HepG2 (cell line): ENCODE measurements around the gene SLC6A12. TPM values are rescaled to one million over a fixed set of nuclear protein-coding genes. Genes with fewer than 3 reads are reported as not detected.

Experiments
- ATAC-seq: fragments of 200-7000 bp; cut with Tn5 transposase; 3 replicates; pipeline ENCODE4 v1.9.1; 2020; ENCODE audit warnings: mild to moderate bottlenecking, moderate library complexity
- BruUV-seq: library from RNA; stranded (reverse); fragments of 400-500 nt; replicated peaks from 2 replicates; lab custom pipeline; 2021; lab: Mats Ljungman, UMichigan
- CTCF ChIA-PET: fragments of 300-600 bp; formaldehyde crosslinking; extraction: SDS; loops from one replicate; lab custom pipeline; 2021; ENCODE audit warnings: low total read pairs, inconsistent platforms, low intra/inter-chr PET ratio; lab: Yijun Ruan, JAX
- POLR2A ChIA-PET: fragments of 350-600 bp; sonication (Branson Sonifier 250); formaldehyde crosslinking; loops from one replicate; lab custom pipeline; 2020; ENCODE audit warnings: antibody characterized with exemption, inconsistent platforms; lab: Yijun Ruan, JAX
- DNase-seq: peaks from one replicate; pipeline ENCODE4 v3.0.0-alpha.2; 2015; ENCODE audit warnings: low spot score
- FAIRE-seq: peaks from 3 replicates; lab custom pipeline; 2011; peaks lifted over from hg19 to GRCh38; lab: Jason Lieb, UNC
- H2AFZ ChIP-seq: one replicate; pipeline ENCODE4 v1.6.1; 2011; ENCODE audit warnings: low read length, inconsistent platforms
- H3K27ac ChIP-seq: fragments of 300-600 bp; 3 replicates; pipeline ENCODE4 v1.8.0; 2011; ENCODE audit warnings: mixed run types, mild to moderate bottlenecking, mixed read lengths, low read length, inconsistent platforms; ENCODE audit not compliant: insufficient read depth; ENCODE audit errors: extremely low read length
- H3K27me3 ChIP-seq, 2 experiments: fragments of 200-600 bp in 1 of 2; 2 replicates in 1 of 2; 3 replicates in 1 of 2; pipeline versions ENCODE4 v1.6.0 to v1.8.0; 2011; ENCODE audit warnings: low read length in 2 of 2, mild to moderate bottlenecking in 2 of 2, moderate library complexity in 2 of 2, inconsistent platforms in 1 of 2; ENCODE audit not compliant: insufficient read depth in 2 of 2, control insufficient read depth in 1 of 2
- H3K36me3 ChIP-seq, 2 experiments: fragments of 200-600 bp in 1 of 2; replicated peaks in 1 of 2; 2 replicates in 1 of 2; 3 replicates in 1 of 2; pipeline versions ENCODE4 v1.5.1 to v1.8.0; 2011; ENCODE audit warnings: low read length in 2 of 2, inconsistent platforms in 1 of 2; ENCODE audit not compliant: insufficient read depth in 2 of 2, control insufficient read depth in 1 of 2
- H3K4me1 ChIP-seq: 2 replicates; pipeline ENCODE4 v1.5.1; 2012; ENCODE audit warnings: low read length, inconsistent platforms; ENCODE audit not compliant: insufficient read depth
- H3K4me2 ChIP-seq: 2 replicates; pipeline ENCODE4 v1.6.0; 2011; ENCODE audit warnings: low read depth, low read length, inconsistent platforms
- H3K4me3 ChIP-seq, 3 experiments: fragments of 200-600 bp in 1 of 3; sonication (generic), shearing (Covaris generic) in 1 of 3; replicated peaks in 1 of 3; 2 replicates each; pipeline ENCODE4 v1.5.1; 2011 to 2016; ENCODE audit warnings: low read length in 3 of 3, inconsistent platforms in 2 of 3, low read depth in 2 of 3, mild to moderate bottlenecking in 2 of 3, control low read depth in 1 of 3, mixed read lengths in 1 of 3; ENCODE audit not compliant: insufficient read depth in 1 of 3
- H3K79me2 ChIP-seq: one replicate; pipeline ENCODE4 v1.6.1; 2011; ENCODE audit warnings: low read length, inconsistent platforms; ENCODE audit not compliant: insufficient read depth
- H3K9ac ChIP-seq: 2 replicates; pipeline ENCODE4 v1.6.0; 2011; ENCODE audit warnings: mild to moderate bottlenecking, low read depth, low read length, inconsistent platforms; ENCODE audit not compliant: insufficient read depth
- H3K9me3 ChIP-seq: 2 replicates; pipeline ENCODE4 v1.5.1; 2012; ENCODE audit warnings: mild to moderate bottlenecking, low read length
- H4K20me1 ChIP-seq: 2 replicates; pipeline ENCODE4 v1.6.0; 2011; ENCODE audit warnings: inconsistent platforms, mild to moderate bottlenecking, low read length, moderate library complexity; ENCODE audit not compliant: insufficient read depth
- ATF7-NPFF ChIP-seq: sonication (generic); formaldehyde crosslinking; IDR thresholded peaks from 2 replicates; pipeline ENCODE4 v1.8.1; 2023; ENCODE audit warnings: mild to moderate bottlenecking, low read depth, missing genetic modification reagents, moderate library complexity
- HMGXB4 ChIP-seq, 2 experiments: sonication (generic) in 1 of 2; formaldehyde crosslinking in 1 of 2; IDR thresholded peaks; 2 replicates each; pipeline versions ENCODE4 v1.4.0 to v1.6.1; 2018 to 2020; ENCODE audit warnings: missing genetic modification reagents in 2 of 2, borderline replicate concordance in 1 of 2, low read depth in 1 of 2, mild to moderate bottlenecking in 1 of 2, missing biosample characterization in 1 of 2
- KLF13 ChIP-seq: sonication (generic); formaldehyde crosslinking; IDR thresholded peaks from 2 replicates; pipeline ENCODE4 v1.4.0; 2020; ENCODE audit warnings: mild to moderate bottlenecking, missing genetic modification reagents
- LBX2 ChIP-seq: sonication (generic); formaldehyde crosslinking; IDR thresholded peaks from 2 replicates; pipeline ENCODE4 v1.5.0; 2020; ENCODE audit warnings: missing genetic modification reagents, mild to moderate bottlenecking, borderline replicate concordance
- NONO ChIP-seq, 2 experiments: fragments of 450-650 bp in 1 of 2; sonication (generic) in 1 of 2; formaldehyde crosslinking in 1 of 2; IDR thresholded peaks in 1 of 2; conservative IDR thresholded peaks in 1 of 2; 2 replicates each; pipeline versions ENCODE4 v1.6.1 to v1.8.0; 2017 to 2022; ENCODE audit warnings: mild to moderate bottlenecking in 1 of 2, missing genetic modification reagents in 1 of 2, moderate library complexity in 1 of 2
- ZNF629 ChIP-seq: sonication (generic); formaldehyde crosslinking; conservative IDR thresholded peaks from 2 replicates; pipeline ENCODE4 v1.5.0; 2020; ENCODE audit warnings: missing genetic modification reagents
- WGBS: methylation state at CpG from one replicate; pipeline ENCODE4 v1.1.6; 2017; ENCODE audit warnings: low lambda C conversion rate; 5-methylcytosine and 5-hydroxymethylcytosine counted together
- in situ Hi-C: cut with HindIII; loops from 2 replicates; pipeline ENCODE4 v1.10.0; 2017; ENCODE audit warnings: low pct_unique_long_range_greater_than_20kb; ENCODE audit not compliant: extremely low pct_ligation_motif_present
- intact Hi-C: fragments of 100-400 bp; cut with micrococcal nuclease; formaldehyde crosslinking; loops from one replicate; pipeline ENCODE4 v1.10.0; 2022; ENCODE audit not compliant: unreplicated experiment
- polyA plus RNA-seq, 8 experiments: library from polyadenylated mRNA; depleted of rRNA in 3 of 8; stranded (reverse) in 7 of 8; unstranded in 1 of 8; fragments of >200 nt; fragmentation: Illumina TruSeq in 4 of 8; extraction: Trizol in 4 of 8; gene quantifications; 2 replicates each; pipeline versions ENCODE4 v1.2.1 to v1.2.3, GENCODE V29; 2011 to 2016; ENCODE audit warnings: low read depth in 4 of 8, missing spikeins in 1 of 8, mixed read lengths in 1 of 8; ENCODE audit not compliant: insufficient read depth in 1 of 8
- total RNA-seq, 5 experiments: library from RNA; depleted of rRNA; stranded (reverse); fragments of >200 nt; fragmentation: Illumina TruSeq; extraction: Trizol; gene quantifications; 2 replicates each; pipeline ENCODE4 v1.2.3, GENCODE V29; 2016; ENCODE audit warnings: low read depth in 1 of 5

Gene SLC6A12
- total and polyA plus RNA-seq, 2 of the 13 experiments (the other 11 are each of a cell fraction or from before 2014, with no cell fraction given): 3.7 to 18.8 TPM

- ATAC-seq (no peak), FAIRE-seq (no peak), DNase-seq (no peak)
- H3K36me3 ChIP-seq: no peaks in the 10 kb centered on the region
- no peak overlapping the region for H3K4me2 ChIP-seq
- H4K20me1 ChIP-seq: peaks cover 7% of the 10 kb centered on the region
- no peak for TF ChIP-seq LBX2 (CRISPR knock-in tag)
- TF ChIP-seq NONO (IDR thresholded peaks at IDR 0.05): no peak
- 0 out of 2 replicates have a peak, but pooled peaks have one; percentile 32 for TF ChIP-seq NONO (CRISPR knock-in tag; conservative IDR thresholded peaks at IDR 0.05)
- peak; percentile 76 for TF ChIP-seq ZNF629
- no peak for TF ChIP-seq HMGXB4 (CRISPR knock-in tag; IDR thresholded peaks at IDR 0.05; ENCODE audit: borderline replicate concordance in 1 of 2, low read depth in 1 of 2)
- TF ChIP-seq ATF7-NPFF (CRISPR knock-in tag): 0 out of 2 replicates have a peak, but pooled peaks have one; percentile 20
- TF ChIP-seq KLF13: 0 out of 2 replicates have a peak, but pooled peaks have one; percentile 32
- no peaks in the 10 kb centered on the region for H3K9me3 ChIP-seq
- intact Hi-C loops (no loop called here), in situ Hi-C loops (no loop called here)
- H3K79me2 ChIP-seq: no peaks in the 10 kb centered on the region
- no peak overlapping the region for H3K4me3 ChIP-seq
- no peak overlapping the region for H2AFZ ChIP-seq
- H3K27me3 ChIP-seq: peaks cover 0 to 10% of the 10 kb centered on the region in 2 experiments; a peak in 3 of 5 replicates
- ChIA-PET CTCF (no interaction called here), POLR2A (interaction anchor here (1.6 to 2.3 kb wide), 2 partner anchors 11 to 19 kb away, joined by 4 to 14 read pairs; no protein-coding TSS in a partner anchor)
- WGBS: 93% methylated on average over 15 of the region's 15 CpGs
- peaks cover 66% of the 10 kb centered on the region for H3K4me1 ChIP-seq
- BruUV-seq: no TSS peak
- H3K9ac ChIP-seq: no peak overlapping the region
- H3K27ac ChIP-seq: no peak overlapping the region
Observed at GRCh38 chr12:209246-209645, 4.7 kb downstream of the SLC6A12 start.
